ENCODE measurements around the gene PLIN4.

- TF ChIP-seq EZH2 (IDR thresholded peaks at IDR 0.05; ENCODE audit: insufficient read depth, poor library complexity, severe bottlenecking), result no peak
- no peak for TF ChIP-seq EZH2phosphoT487 (IDR thresholded peaks at IDR 0.05; ENCODE audit: insufficient read depth, low read depth)
These were observed 61.8 kb downstream of the PLIN4 start for GRCh38 chr19:4456476-4456842.
